Spleen (tissue), 7 donors: ENCODE measurements around the gene FBXO28.

ENCODE experiments used
- CTCF ChIP-seq, 11 experiments: fragments of 200-600 bp in 7 of 11; fragments of 450-650 bp in 4 of 11; sonication (generic) in 4 of 11; IDR thresholded peaks in 8 of 11; conservative IDR thresholded peaks in 3 of 11; 1 replicate in 7 of 11; 2 replicates in 4 of 11; pipeline versions ENCODE4 v1.4.0 to v1.8.0; 2016 to 2021; ENCODE audit warnings: antibody characterized with exemption in 11 of 11, inconsistent platforms in 4 of 11, mild to moderate bottlenecking in 1 of 11
- POLR2A ChIP-seq, 3 donors: fragments of 450-650 bp; IDR thresholded peaks; one replicate each; pipeline ENCODE4 v1.5.1; 2017; ENCODE audit warnings: antibody characterized with exemption in 3 of 3, mild to moderate bottlenecking in 1 of 3
- POLR2AphosphoS5 ChIP-seq, 3 donors: sonication (generic); formaldehyde crosslinking; IDR thresholded peaks; one replicate each; pipeline ENCODE4 v1.5.1; 2017; ENCODE audit warnings: antibody characterized with exemption in 3 of 3
- donor health status: DM: no; HTN: no; CAD: no; lungs with moderate emphysema.
- donor health status: DM: no; HTN: no; CAD: no.
- donor health status: DM: no; HTN: no; CAD: no.

- peak in 2 of 11 experiments; percentile 20 to 30 for TF ChIP-seq CTCF (IDR thresholded peaks at IDR 0.05 in 8 of 11, conservative IDR thresholded peaks at IDR 0.05 in 3 of 11)
- TF ChIP-seq POLR2A (IDR thresholded peaks at IDR 0.05), result peak in 2 of 3 donors; percentile 56 to 75
- peak; percentile 95 to 97 (median 96) for TF ChIP-seq POLR2AphosphoS5 (IDR thresholded peaks at IDR 0.05)
These were observed at the start of gene FBXO28 for GRCh38 chr1:224113918-224114786.
